Activated naive CD4-positive, alpha-beta T cell treated with anti-CD3 and anti-CD28 coated beads, Interleukin-2, amount 10 ng/mL, durations not matched to agents 7 days and 5 days (primary cell): Measurements from ENCODE around the gene PRKCZ.

Experiments used
- CTCF ChIA-PET: fragments of 350-600 bp; sonication (Branson Sonifier 250); formaldehyde crosslinking; loops from one replicate; lab custom pipeline; 2021; ENCODE audit warnings: antibody characterized with exemption; lab: Charles Lee
- DNase-seq: peaks from one replicate; pipeline ENCODE4 v3.0.0-alpha.2; 2020
- H3K27ac Mint-ChIP-seq: one replicate; pipeline ENCODE4 v1.8.0; 2021; ENCODE audit warnings: mild to moderate bottlenecking, moderate library complexity, mixed read lengths
- H3K27me3 Mint-ChIP-seq: one replicate; pipeline ENCODE4 v1.8.0; 2021; ENCODE audit warnings: mild to moderate bottlenecking, mixed read lengths
- H3K36me3 Mint-ChIP-seq: one replicate; pipeline ENCODE4 v1.8.0; 2021; ENCODE audit warnings: mixed read lengths
- H3K4me1 Mint-ChIP-seq: one replicate; pipeline ENCODE4 v1.8.0; 2021; ENCODE audit warnings: mixed read lengths
- H3K4me3 Mint-ChIP-seq: one replicate; pipeline ENCODE4 v1.8.0; 2021; ENCODE audit warnings: mild to moderate bottlenecking, moderate library complexity, mixed read lengths
- H3K9me3 Mint-ChIP-seq: one replicate; pipeline ENCODE4 v1.8.0; 2021; ENCODE audit warnings: mixed read lengths

Gene PRKCZ

DNA sequence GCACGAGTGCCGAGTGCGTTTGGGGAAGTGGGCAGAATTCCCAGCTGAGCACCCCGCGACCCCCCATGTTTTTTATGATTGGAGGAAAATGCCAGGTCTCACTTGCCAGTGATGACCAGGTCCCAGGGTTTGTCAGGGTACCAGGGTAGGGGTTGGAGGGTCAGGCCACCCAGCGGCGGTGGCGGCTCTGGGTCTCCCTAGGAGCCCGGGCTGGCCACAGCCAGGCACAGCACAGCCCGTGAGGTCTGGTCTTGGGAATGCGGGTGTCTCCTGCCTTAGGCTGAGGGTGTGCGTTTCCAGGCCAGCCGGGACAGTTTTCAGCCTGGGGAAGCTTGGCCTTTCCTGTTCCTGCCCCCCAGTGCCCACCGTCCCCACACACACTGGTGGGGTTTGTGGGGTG lies 22.7 kb downstream of the PRKCZ start:
- peaks cover 6% of the 10 kb centered on the region for H3K36me3 Mint-ChIP-seq

DNA sequence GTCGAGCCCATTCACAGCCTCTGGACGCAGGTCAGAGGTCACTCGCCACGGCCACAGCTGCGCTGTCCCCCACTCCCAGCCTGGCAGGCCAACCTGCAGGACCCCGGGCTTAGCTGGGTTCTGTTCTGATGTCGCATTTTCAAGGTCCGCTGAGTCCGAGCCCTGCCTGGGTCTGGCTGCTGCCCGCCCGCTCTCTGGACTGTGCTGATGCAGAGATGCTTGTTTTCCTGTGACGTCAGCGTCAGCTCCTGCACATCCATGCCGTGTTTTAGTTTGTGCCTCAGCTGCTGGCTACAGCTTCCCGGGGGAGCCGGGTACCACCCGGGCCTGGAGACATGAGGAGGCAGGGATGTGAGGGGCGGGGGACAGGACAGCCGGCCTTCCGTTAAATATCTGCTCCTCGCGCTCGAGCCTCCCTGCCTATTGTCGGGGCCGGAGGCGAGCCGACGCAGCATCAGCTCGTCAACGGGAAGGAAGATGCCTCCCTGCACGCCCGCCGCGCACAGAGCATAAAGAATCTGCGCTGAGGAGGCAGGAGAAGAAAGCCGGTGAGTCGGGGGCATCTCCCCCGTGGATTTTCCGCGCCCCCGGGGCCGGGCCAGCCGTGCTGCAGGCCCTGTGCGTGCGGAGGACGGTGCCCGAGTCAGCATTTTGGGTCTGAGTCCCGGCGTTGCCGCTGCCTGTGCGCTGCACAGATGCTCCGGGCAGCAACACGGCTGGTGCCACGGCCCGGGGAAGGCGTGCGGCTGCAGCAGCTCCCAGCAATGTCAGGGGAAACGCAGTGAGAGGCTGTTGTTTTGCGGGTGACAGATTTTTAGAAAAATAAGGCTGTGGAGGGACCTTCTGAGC lies 23.4 kb downstream of the PRKCZ start:
- Mint-ChIP-seq H3K4me3 (no peak overlapping the region), H3K9me3 (peaks cover 17% of the 10 kb centered on the region), H3K36me3 (peaks cover 9% of the 10 kb centered on the region), H3K4me1 (no peaks in the 10 kb centered on the region), H3K27ac (no peak overlapping the region), H3K27me3 (no peaks in the 10 kb centered on the region)
- no peak for DNase-seq
- CTCF ChIA-PET = no interaction called here

More for the DNA sequence above, 22.7 kb downstream of the PRKCZ start:
- H3K9me3 Mint-ChIP-seq = peaks cover 9% of the 10 kb centered on the region
- H3K27me3 Mint-ChIP-seq = no peaks in the 10 kb centered on the region
- no peak overlapping the region for H3K27ac Mint-ChIP-seq
- DNase-seq = no peak
- H3K4me1 Mint-ChIP-seq = no peaks in the 10 kb centered on the region
- CTCF ChIA-PET = no interaction called here
- no peak overlapping the region for H3K4me3 Mint-ChIP-seq

DNA sequence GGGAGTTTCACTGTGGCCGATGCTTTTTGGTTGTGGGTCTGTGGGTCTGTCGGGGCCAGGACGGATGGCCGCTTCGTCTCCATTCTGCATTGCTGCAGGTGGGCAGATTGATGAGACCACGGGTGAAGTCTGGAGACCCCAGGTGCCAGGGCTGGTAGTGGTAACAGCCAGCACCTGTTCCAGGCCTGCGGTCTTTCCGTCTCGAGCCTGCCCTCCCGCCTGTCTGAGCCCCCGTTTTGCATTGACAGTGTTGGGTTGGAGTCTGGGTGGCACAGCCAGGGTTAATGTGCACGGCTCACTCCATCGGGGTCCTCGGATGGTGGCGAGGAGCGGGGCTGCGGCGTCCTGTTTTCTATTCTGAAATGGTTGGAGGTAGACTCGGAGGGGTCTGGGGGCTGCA lies 24.2 kb downstream of the PRKCZ start:
- CTCF ChIA-PET = no interaction called here
- peaks cover 20% of the 10 kb centered on the region for H3K9me3 Mint-ChIP-seq
- no peaks in the 10 kb centered on the region for H3K27me3 Mint-ChIP-seq
- DNase-seq = no peak
- peaks cover 9% of the 10 kb centered on the region for H3K36me3 Mint-ChIP-seq
- H3K27ac Mint-ChIP-seq = no peak overlapping the region
- H3K4me1 Mint-ChIP-seq = no peaks in the 10 kb centered on the region
- H3K4me3 Mint-ChIP-seq = no peak overlapping the region

DNA sequence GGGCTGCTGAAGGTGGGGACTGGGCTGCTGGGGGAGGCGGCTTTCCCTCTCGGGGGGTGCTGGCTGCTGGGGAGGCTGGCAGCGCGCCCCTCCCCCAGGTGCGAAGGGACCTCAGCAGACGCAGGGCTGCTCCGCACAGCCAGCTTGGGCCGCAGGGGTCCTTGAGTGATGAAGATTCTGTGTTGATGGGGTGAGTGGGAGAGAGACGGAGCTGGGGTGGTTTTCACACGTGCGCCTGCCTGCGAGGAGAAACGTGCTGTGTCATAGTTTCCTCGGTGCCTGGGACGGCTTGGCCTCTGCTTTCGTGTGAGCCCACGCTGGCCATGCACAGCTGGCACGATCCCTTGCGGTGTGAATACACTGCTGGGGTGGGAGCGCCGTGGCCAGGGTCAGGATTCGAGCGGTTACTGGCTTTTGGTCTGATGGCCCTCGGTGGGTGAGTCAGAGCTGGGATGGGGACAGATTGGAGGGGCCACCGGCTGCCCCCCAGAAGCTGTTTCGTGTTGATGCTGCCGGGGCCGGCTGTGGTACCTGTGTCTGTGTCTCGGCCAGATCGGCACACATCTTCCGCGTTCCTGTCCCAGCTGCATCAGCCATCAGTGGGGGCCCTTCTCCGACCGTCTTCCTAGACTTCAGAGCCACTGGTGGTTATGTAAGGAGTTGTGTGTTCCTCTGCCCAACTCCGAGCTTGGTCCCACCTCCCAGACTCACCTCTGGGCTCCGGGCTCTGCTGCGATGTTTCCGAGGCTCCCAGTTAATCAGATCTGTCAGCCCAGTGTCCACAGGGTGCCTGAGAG lies 24.9 kb downstream of the PRKCZ start:
- no peak overlapping the region for H3K4me3 Mint-ChIP-seq
- no peaks in the 10 kb centered on the region for H3K4me1 Mint-ChIP-seq
- DNase-seq = no peak
- H3K27ac Mint-ChIP-seq = no peak overlapping the region
- H3K27me3 Mint-ChIP-seq = no peaks in the 10 kb centered on the region
- CTCF ChIA-PET = no interaction called here
- H3K9me3 Mint-ChIP-seq = peaks cover 24% of the 10 kb centered on the region
- peaks cover 9% of the 10 kb centered on the region for H3K36me3 Mint-ChIP-seq

DNA sequence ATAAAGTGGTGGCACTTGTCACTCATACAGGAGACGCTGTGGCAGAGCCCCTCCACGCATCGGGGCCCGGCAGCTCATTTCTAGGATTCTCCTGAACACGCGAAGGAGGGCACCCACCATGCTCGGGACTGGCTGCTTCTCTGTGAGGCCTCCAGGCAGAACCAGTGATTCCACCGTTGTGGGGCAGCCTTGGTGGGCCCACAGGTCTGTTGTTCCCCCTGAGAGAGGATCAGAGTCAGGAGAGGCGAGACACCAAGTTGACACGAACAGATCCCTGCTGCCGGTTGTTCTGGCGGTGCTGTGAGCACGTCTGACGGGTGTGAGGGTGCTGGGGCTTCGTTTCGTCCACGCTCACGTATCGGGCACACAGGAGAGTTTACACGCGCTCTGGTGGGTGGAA lies 26.6 kb downstream of the PRKCZ start:
- Mint-ChIP-seq H3K9me3 (peaks cover 29% of the 10 kb centered on the region), H3K27ac (no peak overlapping the region), H3K27me3 (no peaks in the 10 kb centered on the region), H3K4me3 (no peak overlapping the region), H3K4me1 (no peaks in the 10 kb centered on the region), H3K36me3 (peaks cover 9% of the 10 kb centered on the region)
- DNase-seq = no peak
- CTCF ChIA-PET = interaction anchor here (1.5 kb wide), 1 partner anchor 32 kb away, joined by 5 read pairs; no protein-coding TSS in a partner anchor

DNA sequence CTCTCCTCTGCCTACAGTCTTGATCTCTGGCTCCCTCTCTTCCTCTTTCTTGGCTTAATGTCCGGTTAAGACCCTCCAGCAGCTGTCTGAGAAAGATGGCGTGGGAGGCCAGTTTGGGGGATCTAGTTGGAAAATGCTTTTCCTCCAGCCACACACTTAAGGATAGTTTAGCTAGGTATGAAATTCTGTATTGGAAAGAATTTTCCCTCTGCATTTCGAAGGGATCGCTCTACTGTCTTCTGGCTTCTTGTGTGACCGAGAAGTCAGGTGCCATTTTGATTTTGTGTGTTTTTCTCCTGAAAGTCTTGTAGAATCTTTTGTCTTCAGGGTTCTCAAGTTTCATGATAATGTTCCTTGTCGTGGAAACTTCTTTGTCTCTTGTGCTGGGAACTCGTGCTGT lies 28.0 kb downstream of the PRKCZ start:
- no peak overlapping the region for H3K4me3 Mint-ChIP-seq
- H3K36me3 Mint-ChIP-seq = peaks cover 9% of the 10 kb centered on the region
- DNase-seq = no peak
- H3K9me3 Mint-ChIP-seq = peaks cover 29% of the 10 kb centered on the region
- no peaks in the 10 kb centered on the region for H3K27me3 Mint-ChIP-seq
- no peaks in the 10 kb centered on the region for H3K4me1 Mint-ChIP-seq
- H3K27ac Mint-ChIP-seq = no peak overlapping the region
- CTCF ChIA-PET = interaction anchor here (1.5 kb wide), 1 partner anchor 33 kb away, joined by 5 read pairs; no protein-coding TSS in a partner anchor

DNA sequence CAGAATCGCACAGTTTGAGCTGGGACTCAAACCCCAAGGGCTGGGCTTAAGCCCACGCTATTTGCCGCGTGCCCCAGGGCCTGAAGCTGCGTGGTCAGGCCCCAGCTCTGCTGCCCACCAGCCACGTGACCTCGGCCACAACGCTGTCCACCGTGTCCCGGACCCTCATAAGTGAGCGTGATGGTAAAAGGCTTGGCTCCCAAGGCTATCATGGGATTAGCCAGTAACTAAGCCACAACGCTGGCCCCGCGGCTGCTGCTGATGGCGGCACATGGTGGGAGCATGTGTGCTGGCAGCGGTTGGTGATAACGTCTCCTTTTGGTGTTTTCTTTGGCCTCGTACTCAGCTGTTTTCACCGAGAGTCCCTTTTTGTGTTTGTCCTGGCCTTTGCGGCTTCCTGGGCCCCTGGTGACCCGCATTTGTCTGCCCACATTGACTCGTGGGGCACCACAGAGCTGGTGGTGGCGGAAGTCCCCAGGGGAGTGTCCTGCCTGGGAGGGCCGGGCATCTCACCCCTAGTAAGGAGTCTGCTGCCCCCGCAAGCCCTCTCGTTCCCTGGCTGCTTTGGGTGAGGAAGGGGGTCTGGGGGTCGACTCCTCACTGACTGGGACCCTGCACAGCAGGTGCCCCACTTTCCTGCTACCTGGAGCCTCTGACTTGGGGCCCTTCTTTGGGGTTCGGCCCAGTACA lies 29.3 kb downstream of the PRKCZ start:
- no peak overlapping the region for H3K27ac Mint-ChIP-seq
- no peaks in the 10 kb centered on the region for H3K27me3 Mint-ChIP-seq
- CTCF ChIA-PET = no interaction called here
- no peak overlapping the region for H3K4me3 Mint-ChIP-seq
- no peak for DNase-seq
- H3K9me3 Mint-ChIP-seq = peaks cover 29% of the 10 kb centered on the region
- no peaks in the 10 kb centered on the region for H3K4me1 Mint-ChIP-seq
- peaks cover 9% of the 10 kb centered on the region for H3K36me3 Mint-ChIP-seq

DNA sequence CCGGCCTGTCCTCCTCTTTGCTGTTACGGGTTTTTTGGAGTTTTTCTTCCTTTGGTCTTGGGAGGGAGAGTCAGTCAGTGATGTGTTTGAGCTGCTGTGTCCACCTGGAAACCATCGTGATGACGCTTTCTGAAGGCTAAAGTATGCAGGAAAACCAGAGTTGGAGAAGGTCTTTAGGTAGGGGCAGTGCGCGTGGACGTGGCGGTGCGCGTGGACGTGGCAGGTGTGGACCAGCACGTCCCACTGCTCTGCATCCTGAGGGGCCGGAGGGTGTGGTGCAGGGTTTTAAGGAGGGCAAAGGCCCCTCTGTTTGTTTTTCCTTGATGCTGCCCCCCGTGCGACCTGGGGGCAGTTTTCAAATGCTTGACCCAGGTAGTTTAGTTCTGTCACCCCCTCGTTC lies 29.9 kb downstream of the PRKCZ start:
- DNase-seq = no peak
- Mint-ChIP-seq H3K27me3 (no peaks in the 10 kb centered on the region), H3K4me3 (no peak overlapping the region), H3K4me1 (no peaks in the 10 kb centered on the region), H3K36me3 (peaks cover 9% of the 10 kb centered on the region), H3K27ac (no peak overlapping the region), H3K9me3 (peaks cover 29% of the 10 kb centered on the region)
- CTCF ChIA-PET = no interaction called here

DNA sequence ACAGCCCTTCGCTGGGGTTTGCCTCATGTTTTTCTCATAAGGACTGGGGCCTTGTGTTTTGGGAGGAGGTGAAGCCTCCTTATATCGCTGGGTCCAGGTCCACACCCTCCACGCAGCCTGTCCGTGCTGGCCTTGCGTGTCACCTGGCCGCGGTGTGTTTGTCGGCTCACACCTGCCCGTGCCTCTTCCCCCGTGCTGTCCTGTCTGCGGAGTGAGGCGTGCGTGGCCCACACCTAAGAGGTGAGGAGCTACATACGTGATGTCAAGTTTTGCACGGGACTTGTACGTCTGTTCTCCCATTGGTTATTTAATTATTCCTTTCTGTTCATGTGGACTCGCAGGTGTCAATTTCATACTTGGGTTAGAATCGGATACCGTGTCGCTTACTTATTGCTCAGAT lies 30.7 kb downstream of the PRKCZ start:
- DNase-seq = no peak
- CTCF ChIA-PET = no interaction called here

DNA sequence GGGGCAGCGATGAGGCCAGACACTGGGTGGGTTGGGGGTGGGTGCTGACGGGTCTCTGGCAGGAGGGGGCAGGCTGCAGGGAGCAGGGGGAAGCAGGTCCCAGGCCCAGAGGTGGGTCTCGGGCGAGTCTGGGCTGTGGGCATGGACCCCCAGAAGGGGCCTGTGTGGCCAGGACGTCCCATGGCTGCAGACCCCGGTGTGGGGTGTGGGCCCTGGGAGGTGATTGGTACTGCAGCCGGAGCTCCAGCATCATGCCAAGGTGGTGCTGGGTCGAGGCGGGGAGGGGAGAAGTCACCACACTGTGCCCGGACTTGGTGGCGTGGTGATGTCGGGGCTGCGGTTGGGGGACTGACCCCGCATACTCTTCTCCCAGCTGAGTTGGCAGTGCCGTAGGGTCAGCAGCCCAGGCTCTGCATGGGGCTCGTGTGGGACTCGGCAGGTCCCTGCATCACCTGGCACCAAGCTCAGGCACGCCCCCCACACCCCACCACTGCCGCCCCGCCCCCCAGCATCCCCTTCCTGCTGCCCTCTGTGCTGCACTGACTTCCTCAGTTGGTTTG lies 31.2 kb downstream of the PRKCZ start:
- Mint-ChIP-seq H3K36me3 (peaks cover 9% of the 10 kb centered on the region), H3K4me3 (no peak overlapping the region), H3K27ac (no peak overlapping the region), H3K4me1 (no peaks in the 10 kb centered on the region), H3K27me3 (no peaks in the 10 kb centered on the region), H3K9me3 (peaks cover 29% of the 10 kb centered on the region)
- no peak for DNase-seq
- CTCF ChIA-PET = no interaction called here

More for the DNA sequence above, 30.7 kb downstream of the PRKCZ start:
- Mint-ChIP-seq H3K4me3 (no peak overlapping the region), H3K27ac (no peak overlapping the region), H3K27me3 (no peaks in the 10 kb centered on the region), H3K36me3 (peaks cover 9% of the 10 kb centered on the region), H3K4me1 (no peaks in the 10 kb centered on the region), H3K9me3 (peaks cover 29% of the 10 kb centered on the region)

DNA sequence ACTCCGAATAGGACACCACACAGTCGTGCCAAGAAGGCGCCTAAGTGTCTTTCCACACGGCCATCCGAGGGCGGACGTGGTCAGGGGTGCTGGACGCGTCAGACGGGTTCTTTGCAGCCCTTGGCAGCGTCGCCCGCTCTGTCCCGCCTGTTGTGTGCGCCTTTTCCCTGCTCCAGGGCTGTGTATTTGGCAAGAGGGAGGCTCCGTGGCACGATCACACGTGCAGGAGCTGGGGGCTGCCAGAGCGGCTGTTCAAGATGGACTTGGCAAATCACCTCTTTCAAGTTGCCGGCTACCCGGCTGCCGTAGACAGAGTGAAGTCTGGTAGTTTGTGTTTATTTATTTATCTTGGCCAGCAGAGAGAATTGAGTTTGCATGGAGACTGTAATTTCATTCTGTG lies 31.9 kb downstream of the PRKCZ start:
- DNase-seq = no peak
- H3K9me3 Mint-ChIP-seq = peaks cover 26% of the 10 kb centered on the region
- no peaks in the 10 kb centered on the region for H3K27me3 Mint-ChIP-seq
- peaks cover 6% of the 10 kb centered on the region for H3K36me3 Mint-ChIP-seq
- H3K4me1 Mint-ChIP-seq = no peaks in the 10 kb centered on the region
- H3K27ac Mint-ChIP-seq = no peak overlapping the region
- H3K4me3 Mint-ChIP-seq = no peak overlapping the region
- CTCF ChIA-PET = no interaction called here

DNA sequence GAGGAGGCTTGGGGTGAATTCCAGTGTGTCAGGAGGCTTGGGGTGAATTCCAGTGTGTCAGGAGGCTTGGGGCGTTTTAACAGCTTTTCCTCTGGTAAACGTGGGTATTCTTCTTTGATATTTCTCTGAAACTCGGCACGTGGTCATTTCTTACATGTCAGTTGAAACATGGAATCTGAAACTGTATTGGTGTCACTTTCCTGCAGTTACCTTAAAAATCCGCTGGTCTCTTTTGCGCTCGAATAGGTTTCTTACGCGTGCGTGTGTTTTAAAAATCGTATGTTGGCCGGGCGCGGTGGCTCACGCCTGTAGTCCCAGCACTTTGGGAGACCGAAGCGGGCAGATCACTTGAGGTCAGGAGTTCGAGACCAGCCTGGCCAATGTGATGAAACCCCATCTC lies 33.5 kb downstream of the PRKCZ start:
- Mint-ChIP-seq H3K4me1 (no peaks in the 10 kb centered on the region), H3K4me3 (no peak overlapping the region), H3K27ac (no peak overlapping the region), H3K27me3 (no peaks in the 10 kb centered on the region), H3K36me3 (no peaks in the 10 kb centered on the region), H3K9me3 (peaks cover 12% of the 10 kb centered on the region)
- CTCF ChIA-PET = no interaction called here
- DNase-seq = no peak

DNA sequence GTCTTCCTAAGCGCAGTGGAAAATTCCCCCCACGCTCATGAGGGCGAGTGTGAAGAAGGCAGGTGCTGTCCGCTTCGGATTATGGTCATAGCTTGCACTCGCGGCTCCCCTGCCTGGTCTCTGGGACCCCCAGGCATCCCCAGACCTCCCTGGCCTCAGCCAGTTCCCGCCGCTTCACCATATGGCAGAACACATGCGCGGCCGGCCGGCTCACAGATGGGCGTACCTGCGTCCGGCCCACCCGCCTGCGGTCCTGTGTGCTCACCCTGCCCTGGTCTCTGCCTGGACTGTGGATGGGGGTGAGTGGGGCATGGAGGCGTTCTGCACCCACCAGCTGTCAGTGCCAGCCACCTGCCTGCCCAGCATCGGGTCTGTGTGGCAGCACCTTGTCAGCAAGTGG lies 34.1 kb downstream of the PRKCZ start:
- CTCF ChIA-PET = no interaction called here
- Mint-ChIP-seq H3K27me3 (no peaks in the 10 kb centered on the region), H3K36me3 (no peaks in the 10 kb centered on the region), H3K27ac (no peak overlapping the region), H3K4me3 (no peak overlapping the region), H3K9me3 (peaks cover 10% of the 10 kb centered on the region), H3K4me1 (no peaks in the 10 kb centered on the region)
- DNase-seq = no peak

DNA sequence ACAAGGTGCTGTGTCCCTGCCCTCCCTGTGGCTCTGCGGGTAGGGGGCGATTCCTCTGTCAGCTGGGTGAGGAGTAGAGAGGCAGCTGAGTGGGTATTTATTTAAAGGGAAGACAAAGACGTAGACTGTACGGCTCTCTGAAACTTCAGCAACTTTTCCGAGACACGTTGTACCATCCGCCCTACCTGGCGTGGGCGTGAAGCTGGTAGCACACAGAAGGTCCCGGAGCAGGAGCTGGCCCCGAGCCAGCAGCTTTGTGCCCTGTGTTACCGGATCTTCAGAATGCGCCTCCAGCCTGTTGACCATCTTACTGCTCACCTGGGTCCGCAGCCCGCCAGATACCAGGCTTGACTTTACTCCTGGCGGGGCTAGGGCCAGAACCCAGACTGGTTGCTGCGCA lies 34.9 kb downstream of the PRKCZ start:
- Mint-ChIP-seq H3K27ac (no peak overlapping the region), H3K27me3 (no peaks in the 10 kb centered on the region), H3K9me3 (peaks cover 5% of the 10 kb centered on the region), H3K4me3 (no peak overlapping the region), H3K36me3 (no peaks in the 10 kb centered on the region), H3K4me1 (no peaks in the 10 kb centered on the region)
- CTCF ChIA-PET = no interaction called here
- DNase-seq = no peak
